Keratinocyte (primary cell): ENCODE data around the gene LACTBL1. TPM values are rescaled to one million over a fixed set of nuclear protein-coding genes. Genes with fewer than 3 reads are reported as not detected.

ENCODE experiments used
- DNase-seq: peaks from one replicate; pipeline ENCODE4 v3.0.0-alpha.2; 2011; ENCODE audit warnings: low read depth, missing footprints, low spot score
- FAIRE-seq: peaks from 2 replicates; lab custom pipeline; 2011; peaks lifted over from hg19 to GRCh38; lab: Jason Lieb, UNC
- H2AFZ ChIP-seq: 2 replicates; pipeline ENCODE4 v1.6.0; 2012; ENCODE audit warnings: low read length, control low read depth, inconsistent platforms; ENCODE audit not compliant: control insufficient read depth
- H3K27ac ChIP-seq: 2 replicates; pipeline ENCODE4 v1.5.1; 2011; ENCODE audit warnings: low read length; ENCODE audit not compliant: control insufficient read depth, insufficient read depth
- H3K27me3 ChIP-seq: 3 replicates; pipeline ENCODE4 v1.6.0; 2011; ENCODE audit warnings: low read length; ENCODE audit not compliant: control insufficient read depth, insufficient read depth; ENCODE audit errors: extremely low read depth
- H3K36me3 ChIP-seq, 2 experiments: 2 replicates in 1 of 2; 3 replicates in 1 of 2; pipeline ENCODE4 v1.5.1; 2011; ENCODE audit warnings: low read length in 2 of 2, mild to moderate bottlenecking in 1 of 2; ENCODE audit not compliant: control insufficient read depth in 2 of 2, insufficient read depth in 2 of 2; ENCODE audit errors: extremely low read depth in 1 of 2
- H3K4me1 ChIP-seq: 3 replicates; pipeline ENCODE4 v1.5.1; 2011; ENCODE audit warnings: low read length; ENCODE audit not compliant: control insufficient read depth, insufficient read depth; ENCODE audit errors: extremely low read depth
- H3K4me2 ChIP-seq: 3 replicates; pipeline ENCODE4 v1.6.0; 2011; ENCODE audit warnings: low read depth, low read length; ENCODE audit not compliant: control insufficient read depth, insufficient read depth; ENCODE audit errors: extremely low read depth
- H3K4me3 ChIP-seq, 3 experiments: fragments of 200-600 bp in 1 of 3; sonication (generic) in 1 of 3; 2 replicates in 2 of 3; 3 replicates in 1 of 3; pipeline ENCODE4 v1.5.1; 2011 to 2016; ENCODE audit warnings: low read length in 3 of 3, mild to moderate bottlenecking in 3 of 3, control low read depth in 2 of 3, inconsistent platforms in 1 of 3, low read depth in 1 of 3, mixed read lengths in 1 of 3, mixed run types in 1 of 3, moderate library complexity in 1 of 3; ENCODE audit not compliant: control insufficient read depth in 2 of 3, insufficient read depth in 2 of 3; ENCODE audit errors: extremely low read depth in 1 of 3
- H3K79me2 ChIP-seq: 2 replicates; pipeline ENCODE4 v1.6.0; 2012; ENCODE audit warnings: low read length; ENCODE audit not compliant: control insufficient read depth, insufficient read depth
- H3K9ac ChIP-seq: 3 replicates; pipeline ENCODE4 v1.6.0; 2011; ENCODE audit warnings: low read length; ENCODE audit not compliant: control insufficient read depth, insufficient read depth; ENCODE audit errors: extremely low read depth
- H3K9me1 ChIP-seq: 3 replicates; pipeline ENCODE4 v1.6.0; 2011; ENCODE audit warnings: low read length; ENCODE audit not compliant: control insufficient read depth, insufficient read depth; ENCODE audit errors: extremely low read depth
- H3K9me3 ChIP-seq: 2 replicates; pipeline ENCODE4 v1.5.1; 2012; ENCODE audit warnings: low read depth, low read length; ENCODE audit not compliant: control insufficient read depth
- H4K20me1 ChIP-seq: 3 replicates; pipeline ENCODE4 v1.6.0; 2011; ENCODE audit warnings: low read length; ENCODE audit not compliant: control insufficient read depth, insufficient read depth; ENCODE audit errors: extremely low read depth
- EZH2 ChIP-seq: IDR thresholded peaks from one replicate; pipeline ENCODE4 v1.6.1; 2012; ENCODE audit warnings: inconsistent platforms, mild to moderate bottlenecking, low read length, moderate library complexity
- dilution Hi-C: fragments of 300-500 bp; cut with MboI; formaldehyde crosslinking; loops from one replicate; pipeline ENCODE4 v1.7.0; 2020; ENCODE audit warnings: low sequenced_read_pairs; ENCODE audit not compliant: extremely low pct_ligation_motif_present
- polyA plus RNA-seq, 5 experiments: library from polyadenylated mRNA; depleted of rRNA in 3 of 5; stranded (reverse) in 3 of 5; stranded (forward) in 1 of 5; unstranded in 1 of 5; fragments of >200 nt; gene quantifications; 1 replicate in 1 of 5; 2 replicates in 3 of 5; 3 replicates in 1 of 5; pipeline versions ENCODE4 v1.2.1 to v1.2.3, GENCODE V29; 2011 to 2012; ENCODE audit warnings: missing spikeins in 2 of 5, low read depth in 1 of 5, low replicate concordance in 1 of 5
- TF ChIP-seq, protein P1 (sequence below), 3 experiments: IDR thresholded peaks in 1 of 3; conservative IDR thresholded peaks in 1 of 3; optimal IDR thresholded peaks in 1 of 3; 2 replicates in 2 of 3; 3 replicates in 1 of 3; pipeline versions ENCODE3 to v1.5.1; 2011; ENCODE audit warnings: low read length in 3 of 3, mild to moderate bottlenecking in 3 of 3, moderate library complexity in 2 of 3, control low read depth in 1 of 3, inconsistent platforms in 1 of 3; ENCODE audit not compliant: insufficient read depth in 2 of 3; ENCODE audit errors: extremely low read depth in 1 of 3

LACTBL1 gene
- polyA plus RNA-seq, 1 donor (not counting 4 experiments of a cell fraction or from before 2014, with no cell fraction given), result not detected

DNA sequence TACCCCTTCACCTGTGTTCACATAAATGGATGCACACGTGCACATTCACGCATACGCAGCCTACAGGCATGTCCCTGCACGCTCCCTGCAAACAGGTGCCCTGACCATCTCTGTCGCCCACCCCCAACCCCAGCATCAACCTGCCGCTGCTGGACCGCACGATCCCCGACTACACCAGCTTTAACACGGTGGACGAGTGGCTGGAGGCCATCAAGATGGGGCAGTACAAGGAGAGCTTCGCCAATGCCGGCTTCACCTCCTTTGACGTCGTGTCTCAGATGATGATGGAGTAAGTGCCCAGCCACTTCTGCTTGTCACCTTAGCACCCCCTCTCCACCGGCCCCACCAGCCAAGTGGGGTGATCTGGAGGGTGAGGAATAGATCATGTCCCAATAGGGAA, 60.4 kb downstream of the LACTBL1 start:
- Histone ChIP-seq H3K4me3 (no peak overlapping the region), H2AFZ (no peak overlapping the region), H3K27ac (no peak overlapping the region), H3K79me2 (no peaks in the 10 kb centered on the region), H4K20me1 (no peaks in the 10 kb centered on the region), H3K36me3 (no peaks in the 10 kb centered on the region), H3K4me2 (no peak overlapping the region), H3K27me3 (peaks cover 8% of the 10 kb centered on the region), H3K9me3 (no peaks in the 10 kb centered on the region), H3K9me1 (no peaks in the 10 kb centered on the region), H3K9ac (no peak overlapping the region), H3K4me1 (no peaks in the 10 kb centered on the region)
- TF ChIP-seq, protein P1, sequence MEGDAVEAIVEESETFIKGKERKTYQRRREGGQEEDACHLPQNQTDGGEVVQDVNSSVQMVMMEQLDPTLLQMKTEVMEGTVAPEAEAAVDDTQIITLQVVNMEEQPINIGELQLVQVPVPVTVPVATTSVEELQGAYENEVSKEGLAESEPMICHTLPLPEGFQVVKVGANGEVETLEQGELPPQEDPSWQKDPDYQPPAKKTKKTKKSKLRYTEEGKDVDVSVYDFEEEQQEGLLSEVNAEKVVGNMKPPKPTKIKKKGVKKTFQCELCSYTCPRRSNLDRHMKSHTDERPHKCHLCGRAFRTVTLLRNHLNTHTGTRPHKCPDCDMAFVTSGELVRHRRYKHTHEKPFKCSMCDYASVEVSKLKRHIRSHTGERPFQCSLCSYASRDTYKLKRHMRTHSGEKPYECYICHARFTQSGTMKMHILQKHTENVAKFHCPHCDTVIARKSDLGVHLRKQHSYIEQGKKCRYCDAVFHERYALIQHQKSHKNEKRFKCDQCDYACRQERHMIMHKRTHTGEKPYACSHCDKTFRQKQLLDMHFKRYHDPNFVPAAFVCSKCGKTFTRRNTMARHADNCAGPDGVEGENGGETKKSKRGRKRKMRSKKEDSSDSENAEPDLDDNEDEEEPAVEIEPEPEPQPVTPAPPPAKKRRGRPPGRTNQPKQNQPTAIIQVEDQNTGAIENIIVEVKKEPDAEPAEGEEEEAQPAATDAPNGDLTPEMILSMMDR (optimal IDR thresholded peaks at IDR 0.05 in 1 of 3, IDR thresholded peaks at IDR 0.05 in 1 of 3, conservative IDR thresholded peaks at IDR 0.05 in 1 of 3; ENCODE audit: extremely low read depth in 1 of 3, insufficient read depth in 2 of 3, low read length in 3 of 3), result no peak
- no peak for TF ChIP-seq EZH2
- dilution Hi-C loops, result no loop called here
- no peak for FAIRE-seq
- no peak for DNase-seq

DNA sequence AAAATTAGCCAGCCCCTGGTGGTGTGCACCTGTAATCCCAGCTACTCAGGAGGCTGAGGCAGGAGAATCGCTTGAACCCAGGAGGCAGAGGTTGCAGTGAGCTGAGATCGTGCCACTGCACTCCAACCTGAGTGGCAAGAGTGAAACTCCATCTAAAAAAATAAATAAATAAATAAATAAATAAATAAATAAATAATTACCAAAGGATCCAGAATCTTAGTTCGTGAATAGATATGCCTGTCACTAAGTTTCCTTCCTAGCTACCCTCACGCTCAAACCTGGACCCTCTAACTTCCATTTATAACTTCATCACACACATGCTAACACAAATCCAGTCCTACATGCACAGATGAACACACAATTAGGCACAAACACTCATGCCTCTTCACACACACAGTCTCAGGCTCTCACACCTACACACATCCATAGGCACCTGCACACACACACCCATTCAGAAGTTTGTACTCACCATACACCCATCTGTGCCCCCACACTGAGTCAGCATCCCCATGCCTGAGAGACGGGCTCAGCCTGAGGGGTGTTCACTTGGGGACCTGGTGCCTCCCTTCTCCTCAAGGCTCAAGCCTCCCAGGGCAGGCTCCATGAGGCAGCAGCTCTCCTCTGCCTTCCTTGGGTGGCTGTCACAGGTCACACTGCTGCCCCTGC, 61.5 kb downstream of the LACTBL1 start:
- TF ChIP-seq, protein P1 (optimal IDR thresholded peaks at IDR 0.05 in 1 of 3, IDR thresholded peaks at IDR 0.05 in 1 of 3, conservative IDR thresholded peaks at IDR 0.05 in 1 of 3; ENCODE audit: extremely low read depth in 1 of 3, insufficient read depth in 2 of 3, low read length in 3 of 3), result no peak
- no peak for TF ChIP-seq EZH2
- Histone ChIP-seq H3K9me1 (no peaks in the 10 kb centered on the region), H3K4me1 (no peaks in the 10 kb centered on the region), H3K27ac (no peak overlapping the region), H3K4me2 (no peak overlapping the region), H3K36me3 (no peaks in the 10 kb centered on the region), H3K4me3 (no peak overlapping the region), H3K27me3 (peaks cover 3% of the 10 kb centered on the region), H4K20me1 (no peaks in the 10 kb centered on the region), H3K9ac (no peak overlapping the region), H2AFZ (no peak overlapping the region), H3K79me2 (no peaks in the 10 kb centered on the region), H3K9me3 (no peaks in the 10 kb centered on the region)
- no peak for FAIRE-seq
- DNase-seq, result no peak
- dilution Hi-C loops, result no loop called here
